ENCODE results near the gene RBM22.

The RBM22 gene

GRCh38 chr5:150662731-150663516 is 37.9 kb downstream of the RBM22 start:
- no peak overlapping the region for H3K4me3 Mint-ChIP-seq
- no peaks in the 10 kb centered on the region for H3K9me3 Mint-ChIP-seq
- H3K27ac Mint-ChIP-seq, result no peak overlapping the region
- no peak for DNase-seq
- H3K36me3 Mint-ChIP-seq (ENCODE audit: low read depth), result no peaks in the 10 kb centered on the region
- peaks cover 7% of the 10 kb centered on the region for H3K27me3 Mint-ChIP-seq
- no peaks in the 10 kb centered on the region for H3K4me1 Mint-ChIP-seq (ENCODE audit: low read depth)

DNA sequence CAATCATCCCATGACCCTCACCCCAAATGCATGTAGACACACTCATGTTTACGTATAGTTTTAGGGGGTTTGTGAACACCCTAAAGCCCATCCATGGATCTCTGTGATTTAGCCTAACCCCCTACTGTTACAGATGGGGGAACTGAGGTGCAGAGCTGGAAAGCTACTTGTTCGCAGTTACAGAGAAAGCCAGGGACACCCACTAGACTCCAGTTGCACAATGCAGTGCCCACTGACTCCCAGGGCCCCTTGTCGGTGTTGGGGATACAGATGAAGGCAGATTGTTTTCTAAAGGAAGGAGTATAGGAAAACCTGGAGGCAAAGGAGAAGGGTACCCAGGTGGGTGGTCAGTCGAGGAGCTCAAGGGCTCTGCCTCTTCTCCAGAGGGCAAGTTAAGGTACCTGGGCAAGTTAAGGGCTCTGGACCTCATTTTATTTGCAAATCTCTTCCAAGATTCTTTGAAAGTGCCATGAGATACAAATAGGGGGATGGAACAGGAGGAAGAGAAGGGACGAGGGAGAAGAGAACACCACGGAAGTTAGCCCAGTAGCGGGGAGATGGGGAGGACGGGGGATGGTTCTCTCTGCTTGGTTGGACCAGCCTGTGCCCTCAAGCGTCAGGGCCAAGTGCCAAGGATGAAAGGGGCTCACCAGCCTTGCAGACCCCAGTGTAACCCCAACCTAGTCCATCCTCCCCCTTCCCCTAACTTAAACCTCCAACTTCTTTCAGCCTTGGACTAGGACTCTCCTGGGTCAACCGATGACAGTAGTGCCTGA is 38.9 kb downstream of the RBM22 start:
- DNase-seq, result no peak
- H3K4me1 Mint-ChIP-seq (ENCODE audit: low read depth), result peaks cover 3% of the 10 kb centered on the region
- no peaks in the 10 kb centered on the region for H3K9me3 Mint-ChIP-seq
- H3K36me3 Mint-ChIP-seq (ENCODE audit: low read depth), result no peaks in the 10 kb centered on the region
- peaks cover 7% of the 10 kb centered on the region for H3K27me3 Mint-ChIP-seq
- no peak overlapping the region for H3K27ac Mint-ChIP-seq
- H3K4me3 Mint-ChIP-seq, result no peak overlapping the region

- Mint-ChIP-seq H3K4me1 (ENCODE audit: low read depth) (peaks cover 3% of the 10 kb centered on the region), H3K4me3 (no peak within 1 kb of the TSS), H3K27me3 (peaks cover 7% of the 10 kb centered on the region), H3K36me3 (ENCODE audit: low read depth) (no peaks in the 10 kb centered on the region), H3K9me3 (no peaks in the 10 kb centered on the region), H3K27ac (no peak within 1 kb of the TSS)
- no peak for DNase-seq
These were observed 39.8 kb downstream of the RBM22 start, which contains the start of gene MYOZ3 for GRCh38 chr5:150661086-150661485. MYOZ3 (plus strand) TSS chr5:150661251; CDS start chr5:150662942, 1,691 bp downstream.

GRCh38 chr5:150660108-150660831 is 40.6 kb downstream of the RBM22 start:
- Mint-ChIP-seq H3K4me3 (no peak overlapping the region), H3K27ac (no peak overlapping the region), H3K36me3 (ENCODE audit: low read depth) (no peaks in the 10 kb centered on the region), H3K27me3 (peaks cover 7% of the 10 kb centered on the region), H3K9me3 (no peaks in the 10 kb centered on the region), H3K4me1 (ENCODE audit: low read depth) (peaks cover 5% of the 10 kb centered on the region)
- DNase-seq, result no peak

- Mint-ChIP-seq H3K36me3 (ENCODE audit: low read depth) (no peaks in the 10 kb centered on the region), H3K27ac (no peak overlapping the region), H3K9me3 (no peaks in the 10 kb centered on the region), H3K4me3 (no peak overlapping the region), H3K27me3 (peaks cover 3% of the 10 kb centered on the region), H3K4me1 (ENCODE audit: low read depth) (peaks cover 5% of the 10 kb centered on the region)
- peak; percentile 24 for DNase-seq
These were observed 41.3 kb downstream of the RBM22 start for GRCh38 chr5:150659360-150660107.

DNA sequence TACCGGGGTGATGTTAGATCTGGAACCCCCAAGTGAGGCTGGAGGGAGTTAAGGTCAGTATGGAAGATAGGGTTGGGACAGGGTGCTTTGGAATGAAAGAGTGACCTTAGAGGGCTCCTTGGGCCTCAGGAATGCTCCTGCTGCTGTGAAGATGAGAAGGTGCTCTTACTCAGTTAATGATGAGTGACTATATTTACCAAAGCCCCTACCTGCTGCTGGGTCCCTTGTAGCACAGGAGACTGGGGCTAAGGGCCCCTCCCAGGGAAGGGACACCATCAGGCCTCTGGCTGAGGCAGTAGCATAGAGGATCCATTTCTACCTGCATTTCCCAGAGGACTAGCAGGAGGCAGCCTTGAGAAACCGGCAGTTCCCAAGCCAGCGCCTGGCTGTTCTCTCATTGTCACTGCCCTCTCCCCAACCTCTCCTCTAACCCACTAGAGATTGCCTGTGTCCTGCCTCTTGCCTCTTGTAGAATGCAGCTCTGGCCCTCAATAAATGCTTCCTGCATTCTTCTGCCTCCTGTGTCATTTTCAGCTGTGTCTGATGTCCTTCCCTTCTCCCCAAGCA is 42.1 kb downstream of the RBM22 start:
- no peaks in the 10 kb centered on the region for H3K27me3 Mint-ChIP-seq
- peak; percentile 11 for DNase-seq
- H3K4me3 Mint-ChIP-seq, result no peak overlapping the region
- no peaks in the 10 kb centered on the region for H3K9me3 Mint-ChIP-seq
- H3K36me3 Mint-ChIP-seq (ENCODE audit: low read depth), result no peaks in the 10 kb centered on the region
- H3K4me1 Mint-ChIP-seq (ENCODE audit: low read depth), result peaks cover 5% of the 10 kb centered on the region
- H3K27ac Mint-ChIP-seq, result no peak overlapping the region

GRCh38 chr5:150658121-150658520 is 42.7 kb downstream of the RBM22 start:
- no peak overlapping the region for H3K4me3 Mint-ChIP-seq
- H3K27me3 Mint-ChIP-seq, result no peaks in the 10 kb centered on the region
- no peaks in the 10 kb centered on the region for H3K9me3 Mint-ChIP-seq
- no peaks in the 10 kb centered on the region for H3K36me3 Mint-ChIP-seq (ENCODE audit: low read depth)
- no peak for DNase-seq
- peaks cover 5% of the 10 kb centered on the region for H3K4me1 Mint-ChIP-seq (ENCODE audit: low read depth)
- no peak overlapping the region for H3K27ac Mint-ChIP-seq

GRCh38 chr5:150656191-150657132 is 44.4 kb downstream of the RBM22 start:
- Mint-ChIP-seq H3K4me1 (ENCODE audit: low read depth) (peaks cover 5% of the 10 kb centered on the region), H3K36me3 (ENCODE audit: low read depth) (no peaks in the 10 kb centered on the region), H3K27ac (peak overlapping the region; percentile 72), H3K27me3 (no peaks in the 10 kb centered on the region), H3K4me3 (peak overlapping the region; percentile 67), H3K9me3 (no peaks in the 10 kb centered on the region)
- peak; percentile 82 for DNase-seq

DNA sequence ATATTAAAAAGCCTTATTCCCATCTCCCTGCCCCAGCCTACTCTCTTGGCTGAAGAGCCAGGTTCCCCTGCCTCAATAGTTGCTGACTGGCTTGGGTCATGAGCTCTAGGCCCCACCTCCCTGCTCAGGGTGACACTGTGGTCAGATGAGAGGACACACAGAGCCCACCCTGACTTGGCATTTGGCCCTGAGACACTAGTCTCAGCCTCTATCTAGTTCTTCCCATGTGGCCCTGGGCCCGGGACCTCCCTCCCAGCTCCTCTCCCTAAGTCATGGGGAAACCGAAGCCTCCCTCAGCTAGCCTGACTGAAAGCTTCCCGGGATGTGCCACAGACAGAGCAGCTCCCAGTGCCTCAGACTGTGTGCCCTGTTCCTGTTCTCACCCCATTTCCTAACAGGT is 45.6 kb downstream of the RBM22 start:
- DNase-seq, result no peak
- no peaks in the 10 kb centered on the region for H3K36me3 Mint-ChIP-seq (ENCODE audit: low read depth)
- no peak overlapping the region for H3K4me3 Mint-ChIP-seq
- H3K27ac Mint-ChIP-seq, result no peak overlapping the region
- H3K27me3 Mint-ChIP-seq, result no peaks in the 10 kb centered on the region
- no peaks in the 10 kb centered on the region for H3K9me3 Mint-ChIP-seq
- peaks cover 5% of the 10 kb centered on the region for H3K4me1 Mint-ChIP-seq (ENCODE audit: low read depth)

DNA sequence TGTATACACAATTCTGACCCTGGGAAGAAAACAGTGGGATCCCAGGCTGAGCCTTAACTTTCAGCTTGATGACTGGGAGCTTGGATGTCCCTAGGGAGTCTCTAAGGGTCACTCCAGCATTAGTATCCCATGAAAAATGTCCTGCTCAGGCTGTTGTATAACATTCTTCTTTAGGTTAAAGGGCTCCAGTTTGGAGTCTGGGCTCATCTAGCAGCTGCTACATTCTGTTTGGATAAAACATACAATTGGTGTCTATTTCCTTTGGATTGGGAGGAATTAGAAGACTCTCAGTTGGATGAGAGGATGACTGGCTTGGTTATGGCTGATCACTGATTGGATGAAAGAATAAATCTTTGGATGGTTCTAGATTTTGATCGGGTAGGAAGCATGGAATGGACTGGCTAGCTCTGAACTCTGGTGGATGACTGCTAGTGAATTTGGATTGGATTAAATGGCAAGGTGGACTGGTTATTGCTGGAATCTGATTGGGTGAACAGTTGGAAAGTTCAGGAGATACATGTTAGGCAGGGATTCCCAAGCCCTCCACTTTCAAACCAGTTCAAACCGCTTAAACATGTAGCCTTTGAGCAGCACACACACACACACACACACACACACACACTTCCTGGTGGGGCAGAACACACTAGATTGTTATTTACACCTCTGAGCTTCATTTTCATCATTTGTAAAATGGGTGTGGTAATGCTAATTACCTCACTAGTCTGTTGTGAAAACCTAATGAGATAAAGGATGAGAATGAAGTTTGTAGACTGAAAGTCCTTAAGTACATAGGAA is 46.9 kb downstream of the RBM22 start:
- Mint-ChIP-seq H3K36me3 (ENCODE audit: low read depth) (no peaks in the 10 kb centered on the region), H3K4me1 (ENCODE audit: low read depth) (peaks cover 5% of the 10 kb centered on the region)

DNA sequence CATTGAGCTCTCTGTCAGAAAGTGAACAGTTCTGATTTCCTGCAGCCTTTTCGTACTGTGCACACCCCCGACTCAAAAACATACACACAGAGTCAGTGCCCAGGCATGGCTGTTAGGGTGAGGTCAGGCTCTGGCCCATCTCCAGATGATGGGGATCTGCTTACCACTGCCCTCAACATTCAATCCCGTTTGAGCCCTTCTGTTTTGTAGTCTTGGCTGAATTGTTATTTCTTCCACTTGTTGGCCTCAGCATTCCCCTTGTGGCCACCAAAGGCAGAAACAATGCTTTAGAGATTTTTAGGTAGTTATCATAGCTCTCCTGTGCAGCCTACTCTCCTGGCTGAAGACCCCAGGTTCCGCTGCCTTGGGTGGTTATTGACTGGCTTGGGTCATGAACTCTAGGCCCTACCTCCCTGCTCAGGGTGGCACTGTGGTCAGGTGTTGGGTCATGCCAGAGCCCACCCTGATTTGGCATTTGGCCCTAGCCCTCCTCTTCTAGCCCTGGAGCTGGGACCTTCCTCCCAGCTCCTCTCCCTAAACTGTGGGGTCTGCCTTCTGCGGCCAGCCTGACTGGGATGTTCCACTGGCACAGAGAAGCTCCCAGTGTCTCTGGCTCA is 47.6 kb downstream of the RBM22 start:
- H3K27ac Mint-ChIP-seq, result no peak overlapping the region
- H3K36me3 Mint-ChIP-seq (ENCODE audit: low read depth), result no peaks in the 10 kb centered on the region
- H3K27me3 Mint-ChIP-seq, result no peaks in the 10 kb centered on the region
- H3K4me1 Mint-ChIP-seq (ENCODE audit: low read depth), result peaks cover 5% of the 10 kb centered on the region
- no peak overlapping the region for H3K4me3 Mint-ChIP-seq
- no peaks in the 10 kb centered on the region for H3K9me3 Mint-ChIP-seq
- no peak for DNase-seq

More for the DNA sequence above, 46.9 kb downstream of the RBM22 start:
- Mint-ChIP-seq H3K27ac (no peak overlapping the region), H3K9me3 (no peaks in the 10 kb centered on the region), H3K4me3 (no peak overlapping the region), H3K27me3 (no peaks in the 10 kb centered on the region)
- DNase-seq, result no peak

DNA sequence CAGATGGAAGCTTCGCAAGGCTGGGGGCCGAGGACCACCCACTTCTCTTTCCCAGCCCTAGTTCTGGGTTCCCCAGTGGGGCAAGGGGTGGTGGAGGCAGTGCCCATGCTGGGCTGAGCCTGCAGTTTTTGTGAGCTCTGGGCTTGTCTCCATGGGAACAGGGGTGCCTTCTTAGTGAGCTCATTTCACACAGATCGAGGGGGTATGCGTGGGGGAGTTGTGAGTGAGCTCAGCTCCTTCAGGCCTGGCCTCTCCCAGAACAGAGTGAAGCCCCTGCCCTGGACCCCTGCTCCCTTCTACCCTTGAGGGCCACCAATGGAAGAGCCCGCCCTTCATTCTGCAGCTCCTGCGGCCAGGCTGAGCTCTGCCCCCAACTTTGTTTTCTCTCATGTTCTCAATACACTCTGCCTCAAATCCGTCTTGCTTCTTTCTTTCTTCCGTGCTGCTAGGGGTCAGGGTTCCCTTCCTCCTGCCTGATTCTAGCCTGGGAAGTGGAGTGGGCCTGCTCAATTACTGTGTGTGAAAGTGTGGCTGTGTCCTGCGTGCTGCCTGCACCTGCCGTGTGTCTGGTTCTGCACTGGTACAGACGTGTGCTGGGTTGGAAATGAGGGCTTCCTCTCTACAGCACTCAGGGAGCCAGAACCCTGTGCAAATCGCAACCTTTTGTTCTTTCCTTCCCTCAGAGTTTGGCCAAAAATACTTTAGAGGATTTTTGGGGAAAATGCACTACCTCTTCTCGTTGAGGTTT is 48.8 kb downstream of the RBM22 start:
- Mint-ChIP-seq H3K36me3 (ENCODE audit: low read depth) (no peaks in the 10 kb centered on the region), H3K4me1 (ENCODE audit: low read depth) (peaks cover 3% of the 10 kb centered on the region), H3K27ac (no peak overlapping the region), H3K9me3 (no peaks in the 10 kb centered on the region), H3K4me3 (no peak overlapping the region), H3K27me3 (no peaks in the 10 kb centered on the region)
- no peak for DNase-seq
